GM19452 (cell line): ENCODE measurements around the gene PKD2L1.
"Not testable (repeated sequence)": the region's sequence is repeated elsewhere in the genome, so short reads cannot be mapped to it uniquely, and the experiment has no call there.

ENCODE experiments used
- ATAC-seq: cut with Tn5 transposase; IDR thresholded peaks from one replicate; pipeline ENCODE4 v1.9.1; 2021; ENCODE audit not compliant: unreplicated experiment

Gene PKD2L1

GRCh38 chr10:100330079-100330478 is at the start of gene PKD2L1:
TSS of gene PKD2L1 (minus strand) at chr10:100330228. CDS start at chr10:100330103, 125 bp downstream.
- ATAC-seq, result no peak

- peak; percentile 40 for ATAC-seq
These were observed 47.8 kb upstream of the PKD2L1 start for GRCh38 chr10:100377830-100378229.

- ATAC-seq, result not testable (repeated sequence)
These were observed 46.6 kb upstream of the PKD2L1 start for GRCh38 chr10:100376656-100377055.

GRCh38 chr10:100374677-100375353 is 44.8 kb upstream of the PKD2L1 start:
- ATAC-seq, result not testable (repeated sequence)

GRCh38 chr10:100374200-100374655 is 44.2 kb upstream of the PKD2L1 start:
- no peak for ATAC-seq

GRCh38 chr10:100373298-100374199 is 43.5 kb upstream of the PKD2L1 start:
- ATAC-seq, result peak; percentile 90

GRCh38 chr10:100372415-100373297 is 42.6 kb upstream of the PKD2L1 start:
- ATAC-seq, result peak; percentile 13

- ATAC-seq, result no peak
These were observed 41.5 kb upstream of the PKD2L1 start for GRCh38 chr10:100371482-100372027.

- ATAC-seq, result no peak
These were observed 40.9 kb upstream of the PKD2L1 start for GRCh38 chr10:100370714-100371481.

GRCh38 chr10:100368721-100369120 is 38.7 kb upstream of the PKD2L1 start:
- ATAC-seq, result no peak

- ATAC-seq, result no peak
These were observed 34.8 kb upstream of the PKD2L1 start for GRCh38 chr10:100364735-100365391.

- no peak for ATAC-seq
These were observed 34.1 kb upstream of the PKD2L1 start for GRCh38 chr10:100364175-100364574.

- no peak for ATAC-seq
These were observed 32.8 kb upstream of the PKD2L1 start for GRCh38 chr10:100362570-100363496.

GRCh38 chr10:100360234-100360633 is 30.2 kb upstream of the PKD2L1 start:
- ATAC-seq, result no peak

GRCh38 chr10:100359529-100360150 is 29.6 kb upstream of the PKD2L1 start:
- ATAC-seq, result no peak

- no peak for ATAC-seq
These were observed 29.0 kb upstream of the PKD2L1 start for GRCh38 chr10:100359030-100359432.

- ATAC-seq, result no peak
These were observed 27.2 kb upstream of the PKD2L1 start for GRCh38 chr10:100357059-100357858.
